Uterus (tissue), 4 donors: ENCODE data around the gene KRT71. TPM values are rescaled to one million over a fixed set of nuclear protein-coding genes. Genes with fewer than 3 reads are reported as not detected.

Source experiments
- DNase-seq, 2 donors: peaks; one replicate each; pipeline ENCODE4 v3.0.0-alpha.2; 2019 to 2020
- H3K27ac ChIP-seq, 2 donors: fragments of 200-600 bp; sonication (generic); 1 replicate in 1 of 2; 2 replicates in 1 of 2; pipeline ENCODE4 v1.5.1; 2016 to 2018
- H3K27me3 ChIP-seq, 2 donors: fragments of 200-600 bp; sonication (generic); one replicate each; pipeline ENCODE4 v1.5.1; 2018 to 2019; ENCODE audit warnings: control low read depth in 1 of 2
- H3K36me3 ChIP-seq, 2 donors: fragments of 200-600 bp; sonication (generic); one replicate each; pipeline ENCODE4 v1.5.1; 2019; ENCODE audit warnings: control low read depth in 1 of 2
- H3K4me1 ChIP-seq, 2 donors: fragments of 200-600 bp; sonication (generic); one replicate each; pipeline ENCODE4 v1.5.1; 2018 to 2019; ENCODE audit warnings: control low read depth in 1 of 2
- H3K4me3 ChIP-seq, 2 donors: fragments of 200-600 bp; sonication (generic); 1 replicate in 1 of 2; 2 replicates in 1 of 2; pipeline ENCODE4 v1.5.1; 2018 to 2019; ENCODE audit warnings: mild to moderate bottlenecking in 1 of 2
- H3K9me3 ChIP-seq, 2 donors: fragments of 200-600 bp; sonication (generic); one replicate each; pipeline ENCODE4 v1.5.1; 2019; ENCODE audit warnings: control low read depth in 1 of 2
- POLR2A ChIP-seq, 2 donors: fragments of 450-650 bp; IDR thresholded peaks; one replicate each; pipeline ENCODE4 v1.6.1; 2016; ENCODE audit warnings: antibody characterized with exemption in 2 of 2, mild to moderate bottlenecking in 1 of 2, moderate library complexity in 1 of 2
- intact Hi-C: fragments of 100-400 bp; cut with DNase I; formaldehyde crosslinking; loops from one replicate; pipeline ENCODE4 v1.15.1; 2023; ENCODE audit warnings: low total_unique reads
- total RNA-seq, 4 donors: library from RNA; depleted of rRNA in 3 of 4; stranded (reverse); fragments of >200 nt in 3 of 4; gene quantifications; one replicate each; pipeline versions ENCODE4 v1.1.0 to v1.2.4, GENCODE V29; 2014 to 2023
- TF ChIP-seq, protein P1 (sequence below), 4 experiments: fragments of 200-600 bp in 2 of 4; fragments of 450-650 bp in 2 of 4; sonication (generic) in 2 of 4; IDR thresholded peaks; one replicate each; pipeline ENCODE4 v1.5.1; 2016 to 2019; ENCODE audit warnings: antibody characterized with exemption in 4 of 4, mild to moderate bottlenecking in 2 of 4, moderate library complexity in 1 of 4
- donor health status: DM: yes; HTN: yes; CAD: no.

KRT71 gene
- total RNA-seq, 4 donors from 2014 or later, result not detected

DNA sequence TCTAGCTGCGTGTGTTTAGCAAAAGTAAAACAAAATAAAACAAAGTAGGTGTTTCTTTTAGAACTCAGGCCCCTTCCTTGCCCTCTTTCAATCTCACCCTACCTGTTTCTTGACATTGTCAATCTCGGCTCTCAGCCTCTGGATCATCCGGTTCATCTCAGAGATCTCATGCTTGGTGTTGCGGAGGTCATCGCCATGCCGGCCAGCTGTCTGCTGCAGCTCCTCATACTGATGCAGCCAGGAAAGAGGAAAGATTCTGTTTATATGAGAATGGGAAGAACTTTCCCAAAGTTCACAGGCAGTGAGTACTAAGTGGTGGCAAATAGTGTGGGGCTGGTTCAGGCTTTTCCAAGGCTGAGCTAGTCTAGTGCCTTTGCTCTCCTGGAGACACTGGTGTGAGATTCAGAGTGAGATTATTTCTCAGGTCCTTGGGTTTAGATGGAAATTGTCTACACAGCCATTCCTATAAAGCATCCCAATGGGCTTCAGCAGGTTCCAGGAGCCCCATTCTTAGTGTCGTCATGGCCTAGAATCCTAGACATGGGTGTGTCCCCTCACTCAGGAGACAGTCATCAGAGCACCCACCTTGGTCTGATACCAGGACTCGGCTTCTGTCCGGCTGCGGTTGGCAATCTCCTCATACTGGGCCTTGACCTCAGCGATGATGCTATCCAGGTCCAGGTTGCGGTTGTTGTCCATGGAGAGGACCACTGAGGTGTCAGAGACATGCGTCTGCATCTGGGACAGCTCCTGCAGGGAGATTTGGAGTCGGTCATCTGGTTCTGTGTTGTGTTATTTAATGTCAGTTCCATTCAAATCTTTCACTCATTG is 35.7 kb downstream of the KRT71 start:
- intact Hi-C loops, result no loop called here
- no peak for TF ChIP-seq POLR2A (IDR thresholded peaks at IDR 0.05)
- TF ChIP-seq, protein P1, sequence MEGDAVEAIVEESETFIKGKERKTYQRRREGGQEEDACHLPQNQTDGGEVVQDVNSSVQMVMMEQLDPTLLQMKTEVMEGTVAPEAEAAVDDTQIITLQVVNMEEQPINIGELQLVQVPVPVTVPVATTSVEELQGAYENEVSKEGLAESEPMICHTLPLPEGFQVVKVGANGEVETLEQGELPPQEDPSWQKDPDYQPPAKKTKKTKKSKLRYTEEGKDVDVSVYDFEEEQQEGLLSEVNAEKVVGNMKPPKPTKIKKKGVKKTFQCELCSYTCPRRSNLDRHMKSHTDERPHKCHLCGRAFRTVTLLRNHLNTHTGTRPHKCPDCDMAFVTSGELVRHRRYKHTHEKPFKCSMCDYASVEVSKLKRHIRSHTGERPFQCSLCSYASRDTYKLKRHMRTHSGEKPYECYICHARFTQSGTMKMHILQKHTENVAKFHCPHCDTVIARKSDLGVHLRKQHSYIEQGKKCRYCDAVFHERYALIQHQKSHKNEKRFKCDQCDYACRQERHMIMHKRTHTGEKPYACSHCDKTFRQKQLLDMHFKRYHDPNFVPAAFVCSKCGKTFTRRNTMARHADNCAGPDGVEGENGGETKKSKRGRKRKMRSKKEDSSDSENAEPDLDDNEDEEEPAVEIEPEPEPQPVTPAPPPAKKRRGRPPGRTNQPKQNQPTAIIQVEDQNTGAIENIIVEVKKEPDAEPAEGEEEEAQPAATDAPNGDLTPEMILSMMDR (IDR thresholded peaks at IDR 0.05), result no peak
- H3K36me3 ChIP-seq, result no peaks in the 10 kb centered on the region
- no peak overlapping the region for H3K4me3 ChIP-seq
- no peaks in the 10 kb centered on the region for H3K9me3 ChIP-seq
- H3K27me3 ChIP-seq, result no peaks in the 10 kb centered on the region
- no peak for DNase-seq
- no peak overlapping the region for H3K27ac ChIP-seq
- no peaks in the 10 kb centered on the region for H3K4me1 ChIP-seq

DNA sequence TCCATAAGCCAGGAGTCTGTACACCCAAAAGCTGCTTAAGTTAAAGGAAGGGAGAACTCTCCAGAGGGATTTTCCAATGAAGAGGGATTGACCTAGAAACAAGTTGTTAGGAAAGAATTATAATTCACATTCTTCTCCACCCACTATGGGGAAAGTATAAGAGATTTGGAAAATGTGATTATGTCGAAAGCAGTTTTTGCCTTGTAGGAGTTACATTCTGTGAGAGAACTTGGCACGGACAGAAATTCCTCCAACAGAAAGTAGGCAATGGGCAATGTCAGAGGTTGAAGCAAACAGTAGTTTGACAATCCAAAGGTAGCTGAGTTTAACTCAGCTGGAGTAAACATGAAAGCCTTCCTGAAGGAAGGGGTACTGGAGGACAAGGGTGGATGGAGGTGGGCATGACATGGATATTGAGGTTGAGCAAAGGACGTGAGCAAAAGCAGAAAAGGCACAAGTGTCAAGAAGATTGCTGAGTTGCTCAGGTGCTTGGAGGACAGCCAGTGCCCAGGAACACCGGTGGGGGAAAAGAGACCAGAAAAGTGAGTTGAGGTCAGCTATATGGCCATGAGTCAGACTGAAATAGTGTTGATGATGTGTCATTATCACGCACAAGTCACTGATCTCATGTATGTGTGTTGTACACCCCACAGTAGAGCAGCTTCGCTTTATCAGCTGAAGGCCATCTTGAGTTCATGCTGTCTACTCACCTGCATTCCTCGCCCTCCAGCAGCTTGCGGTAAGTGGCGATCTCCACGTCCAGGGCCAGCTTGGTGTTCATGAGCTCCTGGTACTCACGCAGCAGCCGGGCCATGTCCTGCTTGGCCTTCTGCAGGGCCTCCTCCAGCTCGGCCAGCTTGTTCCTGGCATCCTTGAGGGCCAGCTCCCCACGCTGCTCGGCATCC is 36.8 kb downstream of the KRT71 start:
- no peak overlapping the region for H3K4me3 ChIP-seq
- no peak overlapping the region for H3K27ac ChIP-seq
- no peaks in the 10 kb centered on the region for H3K36me3 ChIP-seq
- no peaks in the 10 kb centered on the region for H3K27me3 ChIP-seq
- TF ChIP-seq, protein P1 (IDR thresholded peaks at IDR 0.05), result no peak
- no peak for TF ChIP-seq POLR2A (IDR thresholded peaks at IDR 0.05)
- intact Hi-C loops, result no loop called here
- DNase-seq, result no peak
- no peaks in the 10 kb centered on the region for H3K4me1 ChIP-seq
- H3K9me3 ChIP-seq, result no peaks in the 10 kb centered on the region

DNA sequence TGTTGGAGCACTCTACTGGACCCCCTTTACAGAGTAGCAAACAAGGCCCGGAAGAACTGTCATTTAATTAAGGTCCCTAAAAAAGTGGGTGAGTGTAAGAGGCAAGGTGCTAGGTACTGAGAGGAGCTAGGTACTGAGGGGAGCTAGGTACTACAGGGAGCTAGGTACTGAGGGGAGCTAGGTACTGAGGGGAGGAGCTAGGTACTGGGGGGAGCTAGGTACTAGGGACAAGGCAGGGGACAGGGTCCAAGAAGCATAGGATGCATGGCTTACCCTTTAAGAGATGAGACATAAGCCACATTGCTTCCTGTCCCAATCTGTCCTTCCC is 37.7 kb downstream of the KRT71 start:
- Histone ChIP-seq H3K9me3 (no peaks in the 10 kb centered on the region), H3K4me3 (no peak overlapping the region), H3K27ac (no peak overlapping the region), H3K36me3 (no peaks in the 10 kb centered on the region), H3K27me3 (peaks cover 0 to 3% of the 10 kb centered on the region in 2 donors), H3K4me1 (no peaks in the 10 kb centered on the region)
- intact Hi-C loops, result no loop called here
- TF ChIP-seq, protein P1 (IDR thresholded peaks at IDR 0.05), result no peak
- no peak for TF ChIP-seq POLR2A (IDR thresholded peaks at IDR 0.05)
- no peak for DNase-seq

DNA sequence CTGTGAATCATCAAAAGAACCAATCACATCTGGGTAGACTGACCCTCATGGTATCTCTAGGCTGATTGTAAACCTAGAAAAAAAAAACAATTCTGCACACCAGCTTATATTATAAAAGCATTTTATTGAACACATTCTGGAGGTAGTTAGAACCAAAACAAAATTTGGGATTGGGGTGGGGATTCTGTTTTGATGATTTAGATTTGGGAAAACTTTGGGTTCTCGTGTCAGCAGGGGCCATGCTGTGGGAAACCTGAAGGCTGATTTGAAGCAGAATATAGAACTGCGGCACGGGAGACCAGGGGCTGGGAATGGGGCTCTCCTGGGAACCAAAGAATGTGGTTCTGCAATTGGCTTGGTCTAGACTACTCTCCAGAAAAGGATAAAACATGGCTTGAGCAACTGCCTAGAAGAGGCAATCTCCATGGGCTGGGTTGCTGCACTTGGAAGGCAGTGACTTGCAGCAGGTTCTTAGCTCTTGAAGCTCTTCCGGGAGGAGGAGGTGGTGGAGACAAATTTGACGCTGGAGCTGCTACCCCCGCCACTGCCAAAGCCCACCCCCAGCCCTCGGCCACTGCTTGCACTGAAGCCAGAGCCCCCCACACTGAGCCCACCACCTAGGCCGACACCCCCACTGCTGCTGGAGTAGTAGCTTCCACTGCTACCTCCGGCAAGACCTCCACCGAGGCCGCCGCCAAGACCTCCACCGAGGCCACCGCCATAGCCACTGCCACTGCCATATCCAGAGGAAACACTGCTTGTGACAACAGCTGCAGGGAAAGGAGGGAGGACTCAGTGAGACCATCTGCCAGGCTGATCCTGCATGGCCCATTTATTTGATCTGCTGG is 38.2 kb downstream of the KRT71 start:
- Histone ChIP-seq H3K27ac (no peak overlapping the region), H3K9me3 (no peaks in the 10 kb centered on the region)
- intact Hi-C loops, result no loop called here

More for the DNA sequence above, 38.2 kb downstream of the KRT71 start:
- Histone ChIP-seq H3K27me3 (peaks cover 0 to 3% of the 10 kb centered on the region in 2 donors), H3K4me1 (no peaks in the 10 kb centered on the region), H3K4me3 (no peak overlapping the region), H3K36me3 (no peaks in the 10 kb centered on the region)
- TF ChIP-seq, protein P1 (IDR thresholded peaks at IDR 0.05), result no peak
- no peak for TF ChIP-seq POLR2A (IDR thresholded peaks at IDR 0.05)
- DNase-seq, result no peak
